ENCODE data around the gene CCBE1.

GRCh38 chr18:59562751-59563150 lies 134.5 kb downstream of the CCBE1 start:
- TF ChIP-seq TARDBP (IDR thresholded peaks at IDR 0.05) (no peak), SP1 (IDR thresholded peaks at IDR 0.05) (no peak), ZNF384 (IDR thresholded peaks at IDR 0.05) (no peak), SUZ12 (IDR thresholded peaks at IDR 0.05) (no peak), FOXA1 (IDR thresholded peaks at IDR 0.05) (no peak), NFRKB (IDR thresholded peaks at IDR 0.05) (no peak)

Data from HEK293T (cell line).